HCT116 (cell line): ENCODE measurements around the gene CSNK2A2. TPM values are rescaled to one million over a fixed set of nuclear protein-coding genes. Genes with fewer than 3 reads are reported as not detected.

Experiments
- ATAC-seq: fragments of 200-7000 bp; cut with Tn5 transposase; 2 replicates; pipeline ENCODE4 v1.9.1; 2020; ENCODE audit warnings: mild to moderate bottlenecking, moderate library complexity
- BruUV-seq: library from RNA; stranded (reverse); fragments of 400-500 nt; replicated peaks from 2 replicates; lab custom pipeline; 2021; lab: Mats Ljungman, UMichigan
- CTCF ChIA-PET: fragments of 300-600 bp; sonication (Branson Sonifier 250); formaldehyde crosslinking; loops from one replicate; lab custom pipeline; 2021; ENCODE audit warnings: antibody characterized with exemption; lab: Charles Lee
- POLR2A ChIA-PET: fragments of 300-600, 350-600 bp; sonication (Branson Sonifier 250); formaldehyde crosslinking; loops from one replicate; lab custom pipeline; 2021; ENCODE audit warnings: antibody characterized with exemption; lab: Charles Lee
- RAD21 ChIA-PET, 2 experiments: fragments of 300-600 bp; sonication (Branson Sonifier 250); formaldehyde crosslinking; loops; one replicate each; lab custom pipeline; 2023; ENCODE audit warnings: low total read pairs in 2 of 2; ENCODE audit not compliant: uncharacterized antibody in 2 of 2, unreplicated experiment in 2 of 2, low non-redundant PET in 1 of 2; lab: Charles Lee
- DNase-seq: peaks from one replicate; pipeline ENCODE4 v3.0.0-alpha.2; 2010; ENCODE audit warnings: low read depth, low spot score
- H2AFZ ChIP-seq: fragments of 200-600 bp; shearing (Covaris generic), sonication (generic); 2 replicates; pipeline ENCODE4 v1.6.1; 2017; ENCODE audit warnings: low read depth, mixed run types, mixed read lengths, antibody characterized with exemption, low read length; ENCODE audit not compliant: poor library complexity, severe bottlenecking
- H3K27ac ChIP-seq: 2 replicates; pipeline ENCODE4 v1.5.1; 2012; ENCODE audit warnings: low read depth, low read length
- H3K27me3 ChIP-seq: fragments of 200-600 bp; sonication (generic); 2 replicates; pipeline ENCODE4 v1.6.1; 2016; ENCODE audit warnings: mixed run types, low read length, mixed read lengths; ENCODE audit not compliant: insufficient read depth
- H3K36me3 ChIP-seq, 2 experiments: fragments of 200-500 bp in 1 of 2; fragments of 200-600 bp in 1 of 2; sonication (Bioruptor generic) in 1 of 2; sonication (generic) in 1 of 2; 2 replicates each; pipeline versions ENCODE4 v1.5.1 to v1.6.1; 2014 to 2016; ENCODE audit warnings: low read length in 2 of 2, inconsistent platforms in 1 of 2, mixed read lengths in 1 of 2, mixed run types in 1 of 2; ENCODE audit not compliant: insufficient read depth in 2 of 2, control insufficient read depth in 1 of 2
- H3K4me1 ChIP-seq, 2 experiments: fragments of 200-600 bp in 1 of 2; sonication (generic) in 1 of 2; 2 replicates each; pipeline versions ENCODE4 v1.5.1 to v1.6.1; 2012 to 2017; ENCODE audit warnings: low read length in 2 of 2, inconsistent platforms in 1 of 2, mild to moderate bottlenecking in 1 of 2, mixed read lengths in 1 of 2, mixed run types in 1 of 2, moderate library complexity in 1 of 2; ENCODE audit not compliant: insufficient read depth in 2 of 2, control insufficient read depth in 1 of 2
- H3K4me2 ChIP-seq: fragments of 200-600 bp; sonication (generic); 2 replicates; pipeline ENCODE4 v1.6.1; 2017; ENCODE audit warnings: mixed run types, low read length, mixed read lengths
- H3K4me3 ChIP-seq, 2 experiments: fragments of 200-600 bp in 1 of 2; sonication (generic) in 1 of 2; replicated peaks in 1 of 2; 2 replicates each; pipeline ENCODE4 v1.5.1; 2011 to 2016; ENCODE audit warnings: low read length in 2 of 2, control low read depth in 1 of 2, low read depth in 1 of 2, mild to moderate bottlenecking in 1 of 2, mixed read lengths in 1 of 2, mixed run types in 1 of 2
- H3K79me2 ChIP-seq: fragments of 200-600 bp; sonication (generic); 2 replicates; pipeline ENCODE4 v1.6.1; 2017; ENCODE audit warnings: mild to moderate bottlenecking, mixed run types, low read length, moderate library complexity, mixed read lengths; ENCODE audit not compliant: insufficient read depth
- H3K9ac ChIP-seq: fragments of 200-600 bp; sonication (generic); 2 replicates; pipeline ENCODE4 v1.6.1; 2016; ENCODE audit warnings: low read length, mixed read lengths
- H3K9me2 ChIP-seq: fragments of 200-600 bp; sonication (generic), shearing (Covaris generic); 2 replicates; pipeline ENCODE4 v1.6.1; 2017; ENCODE audit warnings: mixed run types, mild to moderate bottlenecking, moderate library complexity; ENCODE audit not compliant: insufficient read depth
- H3K9me3 ChIP-seq, 2 experiments: fragments of 200-500 bp in 1 of 2; fragments of 200-600 bp in 1 of 2; sonication (Bioruptor generic) in 1 of 2; sonication (generic) in 1 of 2; 2 replicates each; pipeline ENCODE4 v1.6.1; 2014 to 2017; ENCODE audit warnings: low read length in 2 of 2, mixed read lengths in 2 of 2, inconsistent platforms in 1 of 2, low read depth in 1 of 2, mild to moderate bottlenecking in 1 of 2, mixed run types in 1 of 2, moderate library complexity in 1 of 2; ENCODE audit not compliant: control insufficient read depth in 1 of 2, insufficient read depth in 1 of 2
- H4K20me1 ChIP-seq: fragments of 200-600 bp; sonication (generic), shearing (Covaris generic); 2 replicates; pipeline ENCODE4 v1.6.1; 2017; ENCODE audit warnings: mixed run types, mild to moderate bottlenecking, moderate library complexity; ENCODE audit not compliant: insufficient read depth
- CBX3 ChIP-seq: IDR thresholded peaks from 2 replicates; pipeline ENCODE4 v1.6.1; 2012; ENCODE audit warnings: low read depth
- CTCF ChIP-seq, 3 experiments: fragments of 200-600 bp in 1 of 3; sonication (generic) in 1 of 3; IDR thresholded peaks in 2 of 3; conservative IDR thresholded peaks in 1 of 3; 2 replicates each; pipeline ENCODE4 v1.5.1; 2012 to 2017; ENCODE audit warnings: low read depth in 2 of 3, low read length in 2 of 3, antibody characterized with exemption in 1 of 3, borderline replicate concordance in 1 of 3, control low read depth in 1 of 3, mild to moderate bottlenecking in 1 of 3, mixed read lengths in 1 of 3, mixed run types in 1 of 3, moderate library complexity in 1 of 3; ENCODE audit not compliant: insufficient read depth in 1 of 3
- EZH2phosphoT487 ChIP-seq: fragments of 200-600 bp; IDR thresholded peaks from 2 replicates; pipeline ENCODE4 v1.6.1; 2018; ENCODE audit warnings: antibody characterized with exemption, borderline replicate concordance
- FOSL1 ChIP-seq: IDR thresholded peaks from 2 replicates; pipeline ENCODE4 v1.6.1; 2012; ENCODE audit warnings: low read depth
- JUND ChIP-seq: IDR thresholded peaks from 2 replicates; pipeline ENCODE4 v1.6.1; 2012
- RAD21 ChIP-seq: IDR thresholded peaks from 2 replicates; pipeline ENCODE4 v1.6.1; 2012; ENCODE audit warnings: low read depth, mild to moderate bottlenecking
- TCF7L2 ChIP-seq: IDR thresholded peaks from 2 replicates; pipeline ENCODE4 v1.7.0; 2011; ENCODE audit warnings: borderline replicate concordance, inconsistent platforms; ENCODE audit not compliant: insufficient read depth, insufficient read length; ENCODE audit errors: extremely low read depth
- YY1 ChIP-seq: IDR thresholded peaks from 2 replicates; pipeline ENCODE4 v1.6.1; 2011; ENCODE audit warnings: low read length, low read depth, moderate library complexity, mild to moderate bottlenecking; ENCODE audit not compliant: insufficient replicate concordance; ENCODE audit errors: extremely low read depth
- ZFX ChIP-seq: fragments of 450-650 bp; IDR thresholded peaks from 2 replicates; pipeline ENCODE4 v1.6.1; 2017
- intact Hi-C: fragments of 100-400 bp; cut with micrococcal nuclease; formaldehyde crosslinking; loops from 2 replicates; pipeline ENCODE4 v1.10.0; 2022
- total RNA-seq: library from RNA; stranded (reverse); gene quantifications from one replicate; pipeline ENCODE4 v1.2.1, GENCODE V29; 2021; ENCODE audit not compliant: unreplicated experiment

CSNK2A2 gene
- total RNA-seq, 1 experiment from 2014 or later: 97.7 TPM

- H4K20me1 ChIP-seq: no peaks in the 10 kb centered on the region
- H3K9me2 ChIP-seq: no peaks in the 10 kb centered on the region
- no peaks in the 10 kb centered on the region for H3K27me3 ChIP-seq
- no peak overlapping the region for H3K4me2 ChIP-seq
- ATAC-seq: no peak
- TF ChIP-seq CBX3 (no peak), ZFX (no peak), FOSL1 (no peak), TCF7L2 (no peak), CTCF (IDR thresholded peaks at IDR 0.05 in 2 of 3, conservative IDR thresholded peaks at IDR 0.05 in 1 of 3; ENCODE audit: borderline replicate concordance in 1 of 3, insufficient read depth in 1 of 3, low read depth in 2 of 3, low read length in 2 of 3) (no peak), JUND (no peak), YY1 (no peak), RAD21 (no peak), EZH2phosphoT487 (no peak)
- no peaks in the 10 kb centered on the region for H3K36me3 ChIP-seq
- no TSS peak for BruUV-seq
- no peak overlapping the region for H3K4me3 ChIP-seq
- H2AFZ ChIP-seq: no peak overlapping the region
- no peak overlapping the region for H3K27ac ChIP-seq
- intact Hi-C loops: no loop called here
- RAD21 ChIA-PET: no interaction called here
- H3K9me3 ChIP-seq: no peaks in the 10 kb centered on the region
- CTCF ChIA-PET: no interaction called here
- peaks cover 0 to 11% of the 10 kb centered on the region in 2 experiments; a peak in 1 of 4 replicates for H3K4me1 ChIP-seq
- no peaks in the 10 kb centered on the region for H3K79me2 ChIP-seq
- no peak for DNase-seq
- no peak overlapping the region for H3K9ac ChIP-seq
- POLR2A ChIA-PET: no interaction called here
Measured at GRCh38 chr16:58234831-58235595, 37.1 kb upstream of the CSNK2A2 start.
